ENCODE measurements around the gene RHBG. TPM values are rescaled to one million over a fixed set of nuclear protein-coding genes. Genes with fewer than 3 reads are reported as not detected.
"Not testable (repeated sequence)": the region's sequence is repeated elsewhere in the genome, so short reads cannot be mapped to it uniquely, and the experiment has no call there.

Gene RHBG
- total and polyA plus RNA-seq, 2 donors from 2014 or later: 4.2 to 61.9 TPM

DNA sequence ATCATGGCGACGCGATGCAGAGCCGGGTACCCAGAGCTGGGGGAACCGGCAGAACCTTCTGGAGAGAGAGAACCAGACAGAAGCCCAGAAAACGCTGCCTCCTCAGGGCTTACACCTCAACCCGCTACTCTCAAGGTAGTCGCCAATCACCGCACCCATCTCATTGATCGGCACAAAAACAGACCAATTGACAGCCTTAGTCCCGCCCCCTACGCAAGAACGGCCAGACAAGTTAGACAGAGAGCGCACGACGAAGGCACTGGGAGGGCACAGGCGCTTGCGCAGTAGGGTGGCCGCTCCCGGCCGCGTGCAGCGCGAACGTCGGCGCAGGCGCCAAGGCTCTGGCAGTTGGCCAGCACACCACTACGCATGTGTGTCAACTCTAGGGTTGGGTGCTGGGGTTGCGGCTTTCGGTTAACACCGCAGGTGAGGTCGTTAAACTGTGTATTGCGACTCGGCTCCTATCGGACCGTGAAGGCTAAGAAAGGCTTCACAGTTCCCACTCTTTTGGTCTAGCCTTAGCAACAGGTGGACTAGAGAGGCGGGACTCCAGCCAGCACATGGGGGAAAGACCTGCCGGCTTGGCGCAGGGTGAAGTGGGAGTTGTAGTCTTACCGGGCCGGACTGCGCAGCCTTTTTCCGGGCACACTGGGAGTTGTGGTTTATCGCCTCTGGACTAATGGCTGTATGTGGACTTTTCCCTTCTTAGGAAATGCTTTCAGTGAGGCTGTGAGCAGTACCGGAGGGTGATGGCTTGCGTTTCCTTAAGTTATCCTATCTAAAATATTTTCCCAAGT is 30.6 kb upstream of the RHBG start, which contains the start of the genes CCT3 and TSACC:
CCT3 (minus strand) TSS at position 113 of the 797 bp plus-strand sequence; CDS start at position 5, 108 bp downstream.
TSACC (plus strand) TSS at position 347 of the 797 bp plus-strand sequence. CDS start 1,232 bp downstream, outside the sequence.
- H3K27ac ChIP-seq (ENCODE audit: low read depth in 2 of 2, low read length in 2 of 2): peak within 1 kb of the TSS; percentile 82 to 86
- H3K9ac ChIP-seq (ENCODE audit: low read length in 3 of 3): peak within 1 kb of the TSS; percentile 77 to 96 (median 90)
- peak; percentile 99 to 100 (median 99) for DNase-seq
- peak; percentile 93 for FAIRE-seq
- peaks cover 0 to 22% (median 6%) of the 10 kb centered on the region in 3 donors for H3K36me3 ChIP-seq (ENCODE audit: control insufficient read depth in 2 of 3, insufficient read depth in 3 of 3, low read length in 3 of 3)
- H3K4me3 ChIP-seq (ENCODE audit: low read length in 3 of 3): peak within 1 kb of the TSS; percentile 84 to 98 (median 97)
- H3K4me1 ChIP-seq (ENCODE audit: control insufficient read depth in 2 of 3, insufficient read depth in 2 of 3, low read depth in 1 of 3, low read length in 3 of 3): peaks cover 0 to 11% (median 6%) of the 10 kb centered on the region in 3 donors
- H3K27me3 ChIP-seq (ENCODE audit: control insufficient read depth, insufficient read depth, low read length): no peaks in the 10 kb centered on the region
- no peaks in the 10 kb centered on the region for H3K9me3 ChIP-seq (ENCODE audit: control insufficient read depth in 2 of 3, insufficient read depth in 1 of 3, low read length in 3 of 3)
- TF ChIP-seq, protein P1, sequence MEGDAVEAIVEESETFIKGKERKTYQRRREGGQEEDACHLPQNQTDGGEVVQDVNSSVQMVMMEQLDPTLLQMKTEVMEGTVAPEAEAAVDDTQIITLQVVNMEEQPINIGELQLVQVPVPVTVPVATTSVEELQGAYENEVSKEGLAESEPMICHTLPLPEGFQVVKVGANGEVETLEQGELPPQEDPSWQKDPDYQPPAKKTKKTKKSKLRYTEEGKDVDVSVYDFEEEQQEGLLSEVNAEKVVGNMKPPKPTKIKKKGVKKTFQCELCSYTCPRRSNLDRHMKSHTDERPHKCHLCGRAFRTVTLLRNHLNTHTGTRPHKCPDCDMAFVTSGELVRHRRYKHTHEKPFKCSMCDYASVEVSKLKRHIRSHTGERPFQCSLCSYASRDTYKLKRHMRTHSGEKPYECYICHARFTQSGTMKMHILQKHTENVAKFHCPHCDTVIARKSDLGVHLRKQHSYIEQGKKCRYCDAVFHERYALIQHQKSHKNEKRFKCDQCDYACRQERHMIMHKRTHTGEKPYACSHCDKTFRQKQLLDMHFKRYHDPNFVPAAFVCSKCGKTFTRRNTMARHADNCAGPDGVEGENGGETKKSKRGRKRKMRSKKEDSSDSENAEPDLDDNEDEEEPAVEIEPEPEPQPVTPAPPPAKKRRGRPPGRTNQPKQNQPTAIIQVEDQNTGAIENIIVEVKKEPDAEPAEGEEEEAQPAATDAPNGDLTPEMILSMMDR (IDR thresholded peaks at IDR 0.05; ENCODE audit: borderline replicate concordance, extremely low read depth, insufficient read depth): no peak
- intact Hi-C loops (cut with DNase I): no loop called here

DNA sequence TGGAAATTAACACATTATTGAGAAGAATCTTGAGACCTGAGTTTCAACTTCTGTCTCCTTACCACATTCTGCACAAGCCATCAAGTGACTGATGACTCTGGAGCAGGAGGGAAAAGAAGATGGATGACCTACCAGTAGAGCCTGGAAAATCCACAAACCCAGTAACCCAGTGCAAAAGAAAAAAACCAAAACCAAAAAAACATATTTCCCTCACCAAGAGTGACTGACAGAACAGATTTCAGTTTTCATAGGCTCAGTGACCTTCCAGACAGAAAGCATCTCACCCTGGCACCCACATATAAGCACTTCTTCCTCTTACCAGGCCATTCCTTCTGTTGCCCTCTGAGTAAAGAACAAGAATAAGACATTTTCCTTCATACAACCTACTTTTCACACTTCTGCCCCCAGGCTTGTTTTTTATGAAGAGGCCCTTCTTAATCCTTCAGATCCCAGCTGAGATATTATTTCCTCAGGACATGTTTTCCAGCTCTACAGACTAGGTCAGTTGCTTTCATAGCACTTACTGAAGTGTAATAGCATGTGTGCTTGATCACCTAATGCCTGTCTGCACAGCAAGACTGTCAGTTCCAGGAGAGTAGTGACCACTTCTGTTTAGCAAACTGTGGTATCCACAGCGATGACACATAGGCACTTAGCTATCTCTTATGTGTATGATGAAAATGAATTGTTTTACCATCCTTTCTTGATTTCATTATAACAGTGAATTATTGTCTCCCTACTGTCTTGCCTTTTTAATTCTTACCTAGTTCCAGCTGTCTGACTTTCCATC is 26.6 kb upstream of the RHBG start:
- H3K9me3 ChIP-seq (ENCODE audit: control insufficient read depth in 2 of 3, insufficient read depth in 1 of 3, low read length in 3 of 3): no peaks in the 10 kb centered on the region
- TF ChIP-seq, protein P1 (IDR thresholded peaks at IDR 0.05; ENCODE audit: borderline replicate concordance, extremely low read depth, insufficient read depth): no peak
- intact Hi-C loops (cut with DNase I): no loop called here
- H3K27ac ChIP-seq (ENCODE audit: low read depth in 2 of 2, low read length in 2 of 2): no peak overlapping the region
- no peaks in the 10 kb centered on the region for H3K36me3 ChIP-seq (ENCODE audit: control insufficient read depth in 2 of 3, insufficient read depth in 3 of 3, low read length in 3 of 3)
- no peaks in the 10 kb centered on the region for H3K4me1 ChIP-seq (ENCODE audit: control insufficient read depth in 2 of 3, insufficient read depth in 2 of 3, low read depth in 1 of 3, low read length in 3 of 3)
- H3K9ac ChIP-seq (ENCODE audit: low read length in 3 of 3): no peak overlapping the region
- no peak for DNase-seq
- no peak overlapping the region for H3K4me3 ChIP-seq (ENCODE audit: low read length in 3 of 3)
- no peak for FAIRE-seq
- H3K27me3 ChIP-seq (ENCODE audit: control insufficient read depth, insufficient read depth, low read length): no peaks in the 10 kb centered on the region

DNA sequence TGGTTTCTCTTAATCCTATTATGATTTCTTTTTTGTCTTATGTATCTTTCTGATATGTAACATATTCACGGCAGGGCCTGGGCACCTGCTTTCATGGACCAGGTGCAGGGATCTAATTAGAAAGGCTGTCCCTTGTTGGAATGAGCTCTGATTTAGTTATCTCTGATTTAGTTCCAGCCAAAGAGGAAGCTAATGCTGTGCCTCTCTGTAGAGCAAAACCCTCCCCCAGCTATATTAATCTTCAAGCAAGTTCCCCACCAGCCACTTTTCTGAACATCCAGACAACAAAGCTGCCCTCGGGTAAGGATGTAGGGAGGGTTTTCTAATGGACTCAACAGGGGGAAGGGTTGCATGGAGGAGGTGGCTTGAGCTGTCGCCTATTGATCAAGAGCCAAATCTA is 24.6 kb upstream of the RHBG start:
- DNase-seq (no peak), FAIRE-seq (no peak)
- TF ChIP-seq, protein P1 (IDR thresholded peaks at IDR 0.05; ENCODE audit: borderline replicate concordance, extremely low read depth, insufficient read depth): no peak
- H3K9ac ChIP-seq (ENCODE audit: low read length in 3 of 3): no peak overlapping the region
- H3K4me1 ChIP-seq (ENCODE audit: control insufficient read depth in 2 of 3, insufficient read depth in 2 of 3, low read depth in 1 of 3, low read length in 3 of 3): no peaks in the 10 kb centered on the region
- H3K27ac ChIP-seq (ENCODE audit: low read depth in 2 of 2, low read length in 2 of 2): no peak overlapping the region
- no peaks in the 10 kb centered on the region for H3K36me3 ChIP-seq (ENCODE audit: control insufficient read depth in 2 of 3, insufficient read depth in 3 of 3, low read length in 3 of 3)
- intact Hi-C loops (cut with DNase I): no loop called here
- no peaks in the 10 kb centered on the region for H3K9me3 ChIP-seq (ENCODE audit: control insufficient read depth in 2 of 3, insufficient read depth in 1 of 3, low read length in 3 of 3)
- H3K4me3 ChIP-seq (ENCODE audit: low read length in 3 of 3): no peak overlapping the region
- H3K27me3 ChIP-seq (ENCODE audit: control insufficient read depth, insufficient read depth, low read length): no peaks in the 10 kb centered on the region

DNA sequence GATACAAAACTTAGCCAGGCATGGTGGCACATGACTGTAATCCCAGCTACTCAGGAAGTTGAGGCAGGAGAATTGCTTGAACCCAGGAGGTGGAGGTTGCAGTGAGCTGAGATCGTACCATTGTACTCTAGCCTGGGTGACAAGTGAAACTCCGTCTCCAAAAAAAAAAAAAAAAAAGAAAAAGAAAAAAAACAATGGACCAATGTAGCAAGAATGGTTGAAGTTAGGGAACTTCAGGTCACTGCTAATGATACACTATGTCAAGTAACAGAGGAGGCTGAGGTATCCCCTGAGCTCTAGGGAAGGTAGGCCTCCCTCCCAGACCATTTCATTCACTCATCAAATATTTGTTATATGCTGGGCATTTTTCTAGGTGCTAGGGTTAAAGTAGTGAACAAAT is 23.0 kb upstream of the RHBG start:
- H3K27ac ChIP-seq (ENCODE audit: low read depth in 2 of 2, low read length in 2 of 2); H3K27me3 ChIP-seq (ENCODE audit: control insufficient read depth, insufficient read depth, low read length); FAIRE-seq; DNase-seq; H3K4me1 ChIP-seq (ENCODE audit: control insufficient read depth in 2 of 3, insufficient read depth in 2 of 3, low read depth in 1 of 3, low read length in 3 of 3); H3K9me3 ChIP-seq (ENCODE audit: control insufficient read depth in 2 of 3, insufficient read depth in 1 of 3, low read length in 3 of 3); H3K9ac ChIP-seq (ENCODE audit: low read length in 3 of 3); H3K36me3 ChIP-seq (ENCODE audit: control insufficient read depth in 2 of 3, insufficient read depth in 3 of 3, low read length in 3 of 3); H3K4me3 ChIP-seq (ENCODE audit: low read length in 3 of 3); intact Hi-C loops (cut with DNase I): not testable (repeated sequence)

All from kidney (tissue), 14 donors.